HG03066 (cell line): ENCODE data around the gene DPEP1.

ENCODE experiments used
- ATAC-seq: cut with Tn5 transposase; IDR thresholded peaks from one replicate; pipeline ENCODE4 v1.9.1; 2021; ENCODE audit warnings: low read depth; ENCODE audit not compliant: unreplicated experiment

The DPEP1 gene

GRCh38 chr16:89596061-89596689 lies 17.3 kb upstream of the DPEP1 start:
- ATAC-seq: no peak

- no peak for ATAC-seq
These were observed 16.3 kb upstream of the DPEP1 start for GRCh38 chr16:89596957-89597649.

DNA sequence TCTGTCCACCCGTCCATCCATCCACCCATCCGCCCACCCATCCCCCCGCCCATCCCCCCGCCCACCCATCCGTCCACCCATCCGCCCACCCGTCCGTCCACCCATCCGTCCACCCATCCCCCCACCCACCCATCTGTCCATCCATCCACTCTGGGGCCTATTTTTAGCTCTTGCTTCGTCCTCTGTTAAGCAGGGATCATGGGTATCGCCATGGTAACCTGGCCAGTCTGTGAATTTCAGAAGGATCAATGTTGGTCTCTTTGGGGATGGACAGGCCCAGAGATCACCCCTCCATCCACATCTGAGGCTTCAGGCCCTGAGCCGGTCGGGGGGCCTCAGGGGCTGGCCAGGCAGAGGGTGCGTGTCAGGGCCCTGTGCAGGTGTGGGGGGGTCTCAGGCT lies 15.2 kb upstream of the DPEP1 start:
- no peak for ATAC-seq

DNA sequence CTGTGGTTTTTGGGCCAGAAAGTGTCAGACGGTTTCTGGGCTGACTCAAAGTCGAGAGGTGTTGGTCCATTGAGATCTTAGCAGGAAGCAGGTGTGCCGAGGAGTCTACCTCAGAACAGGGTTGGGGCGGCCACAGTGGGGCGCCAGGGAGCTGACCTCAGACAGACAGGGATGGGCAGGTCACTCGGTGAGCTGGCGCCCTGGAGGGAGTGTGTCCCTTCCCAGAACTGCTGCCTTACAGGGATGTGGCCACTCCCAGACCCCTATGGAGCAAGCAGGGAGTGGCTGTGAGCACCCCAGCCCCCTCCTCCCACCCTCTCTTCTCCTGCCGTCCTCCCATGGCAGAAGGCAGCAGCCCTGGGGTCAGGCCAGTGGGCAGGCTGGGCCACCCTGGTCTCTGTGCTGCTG lies 14.0 kb upstream of the DPEP1 start:
- no peak for ATAC-seq

DNA sequence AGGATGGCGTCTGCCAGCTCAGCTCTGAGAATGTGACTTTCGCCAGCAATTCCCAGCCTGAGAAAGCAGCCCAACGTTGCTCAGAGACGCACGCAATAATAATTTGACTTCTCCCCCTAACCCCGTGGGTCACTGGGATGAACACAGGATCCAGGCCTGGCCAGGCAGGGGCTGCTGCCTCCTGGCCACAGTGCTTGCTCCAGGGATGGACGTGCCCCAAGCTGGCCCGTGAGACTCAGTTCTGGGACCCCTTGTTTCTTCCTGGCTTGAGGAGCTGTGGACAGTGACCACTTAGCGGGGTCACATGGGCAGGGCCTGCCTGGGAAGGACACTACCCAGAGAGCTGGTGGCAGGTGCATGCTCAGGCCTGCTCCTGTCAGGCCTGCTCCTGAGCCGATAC lies 13.5 kb upstream of the DPEP1 start:
- ATAC-seq: no peak

DNA sequence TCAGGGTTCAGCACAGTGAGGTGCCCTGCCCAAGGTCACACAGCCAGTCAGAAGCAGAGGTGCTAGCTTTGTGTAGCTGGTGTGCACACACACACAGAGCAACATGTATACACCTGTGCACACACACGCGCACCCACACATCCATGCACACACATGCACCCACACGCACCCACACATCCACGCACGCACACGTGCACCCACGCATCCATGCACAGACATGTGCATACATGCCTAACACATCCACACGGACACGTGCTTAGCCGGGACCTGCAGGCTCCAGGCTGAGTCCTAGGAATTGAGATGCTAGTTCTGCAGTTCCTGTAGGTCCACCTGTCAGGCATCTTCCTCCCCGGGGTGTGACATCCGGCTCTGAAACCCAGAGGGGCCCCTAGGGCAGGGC lies 13.0 kb upstream of the DPEP1 start:
- no peak for ATAC-seq

- no peak for ATAC-seq
These were observed 12.5 kb upstream of the DPEP1 start for GRCh38 chr16:89600956-89601355.

DNA sequence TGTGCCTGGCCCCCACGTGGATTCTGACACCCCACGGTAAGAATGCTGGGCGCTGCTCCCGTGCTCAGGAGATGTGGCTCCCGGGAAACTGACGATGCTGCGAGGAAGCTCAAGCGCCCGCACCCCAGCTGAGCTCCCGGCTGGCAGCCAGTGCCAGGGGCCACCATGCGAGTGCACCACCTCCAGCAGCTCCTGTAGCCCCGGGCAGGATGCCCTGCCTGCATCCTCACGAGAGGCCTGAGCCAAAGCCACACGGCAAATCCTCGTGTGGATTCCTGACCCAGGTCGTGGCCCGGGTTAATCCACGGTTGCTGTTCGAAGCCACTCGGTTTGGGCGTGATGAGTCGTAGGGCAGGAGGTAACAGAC lies 11.6 kb upstream of the DPEP1 start:
- no peak for ATAC-seq

- ATAC-seq: no peak
These were observed 11.0 kb upstream of the DPEP1 start for GRCh38 chr16:89602273-89602951.

- ATAC-seq: no peak
These were observed 10.4 kb upstream of the DPEP1 start for GRCh38 chr16:89602952-89603590.

GRCh38 chr16:89604764-89605163 lies 8.7 kb upstream of the DPEP1 start:
- no peak for ATAC-seq

GRCh38 chr16:89605186-89605970 lies 8.1 kb upstream of the DPEP1 start:
- no peak for ATAC-seq

DNA sequence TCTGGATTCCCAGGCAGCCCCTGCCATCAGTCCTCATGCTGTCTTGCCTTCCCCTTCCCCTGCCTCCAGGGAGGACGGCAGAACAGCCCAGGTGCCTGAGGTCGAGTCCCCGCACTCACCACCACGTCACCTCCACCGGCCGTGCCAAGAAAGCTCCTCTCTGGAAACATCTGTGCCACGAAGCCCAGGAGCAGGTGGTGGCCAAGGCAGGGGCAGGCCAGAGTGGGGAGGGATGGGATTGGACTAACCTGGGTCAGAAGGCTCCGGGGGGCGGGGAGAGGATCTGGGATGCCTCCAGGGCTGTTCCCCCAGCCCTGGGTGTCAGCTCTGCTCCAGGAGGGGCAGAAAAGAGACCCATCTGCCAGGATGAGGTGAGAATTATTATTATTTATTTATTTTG lies 7.4 kb upstream of the DPEP1 start:
- no peak for ATAC-seq

DNA sequence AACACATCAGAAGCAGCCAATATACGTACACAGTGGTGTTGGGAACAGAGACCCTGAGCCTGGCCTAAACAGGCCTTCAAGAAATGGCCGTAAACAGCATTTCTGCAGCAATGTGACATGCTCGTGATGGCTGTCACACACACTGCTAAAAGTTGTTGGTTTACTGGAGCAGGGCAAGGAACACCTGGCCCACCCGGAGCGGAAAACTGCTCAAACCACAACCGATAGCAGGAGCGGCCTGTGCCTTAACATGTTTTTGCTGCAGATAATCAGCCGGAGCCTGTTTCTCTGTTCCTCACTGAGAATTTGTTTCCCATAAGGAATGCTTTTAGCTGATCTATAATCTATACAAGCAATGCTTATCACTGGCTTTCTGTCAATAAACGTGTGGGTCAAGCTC lies 6.0 kb upstream of the DPEP1 start:
- no peak for ATAC-seq

- ATAC-seq: no peak
These were observed 5.3 kb upstream of the DPEP1 start for GRCh38 chr16:89607937-89608740.

GRCh38 chr16:89610108-89610453 lies 3.4 kb upstream of the DPEP1 start:
- ATAC-seq: no peak

- no peak for ATAC-seq
These were observed 851 bp upstream of the DPEP1 start for GRCh38 chr16:89612415-89613166.

GRCh38 chr16:89613954-89614459 lies 565 bp downstream of the DPEP1 start:
- ATAC-seq: no peak

DNA sequence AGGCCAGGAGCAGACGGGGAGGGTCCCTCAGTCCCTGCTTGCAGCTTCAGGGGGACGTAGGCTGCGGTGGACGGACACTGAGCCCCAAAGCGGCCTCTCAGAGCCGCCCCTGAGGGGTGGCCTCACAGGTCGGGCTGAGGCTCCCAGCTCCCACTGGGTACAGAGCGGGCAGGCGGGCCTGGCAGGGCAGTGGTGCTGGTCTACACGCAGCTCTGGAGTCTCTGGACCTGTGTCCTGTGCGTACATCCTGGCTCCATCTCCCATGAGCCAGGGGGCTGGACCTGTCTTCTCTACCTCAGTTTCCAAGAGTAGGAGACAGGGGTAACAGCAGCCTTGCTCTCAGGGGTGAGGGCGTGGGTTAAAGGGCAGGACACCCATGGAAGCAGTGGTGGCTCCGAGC lies 1.7 kb downstream of the DPEP1 start:
- no peak for ATAC-seq
